GM19239 (cell line): Measurements from ENCODE around the gene HS3ST5.
"Not testable (repeated sequence)": the region's sequence is repeated elsewhere in the genome, so short reads cannot be mapped to it uniquely, and the experiment has no call there.

Experiments used
- DNase-seq: peaks from one replicate; pipeline ENCODE4 v3.0.0; 2011; ENCODE audit warnings: low spot score; ENCODE audit not compliant: insufficient read length
- FAIRE-seq: peaks from 2 replicates; lab custom pipeline; 2011; peaks lifted over from hg19 to GRCh38; lab: Jason Lieb, UNC

Gene HS3ST5

DNA sequence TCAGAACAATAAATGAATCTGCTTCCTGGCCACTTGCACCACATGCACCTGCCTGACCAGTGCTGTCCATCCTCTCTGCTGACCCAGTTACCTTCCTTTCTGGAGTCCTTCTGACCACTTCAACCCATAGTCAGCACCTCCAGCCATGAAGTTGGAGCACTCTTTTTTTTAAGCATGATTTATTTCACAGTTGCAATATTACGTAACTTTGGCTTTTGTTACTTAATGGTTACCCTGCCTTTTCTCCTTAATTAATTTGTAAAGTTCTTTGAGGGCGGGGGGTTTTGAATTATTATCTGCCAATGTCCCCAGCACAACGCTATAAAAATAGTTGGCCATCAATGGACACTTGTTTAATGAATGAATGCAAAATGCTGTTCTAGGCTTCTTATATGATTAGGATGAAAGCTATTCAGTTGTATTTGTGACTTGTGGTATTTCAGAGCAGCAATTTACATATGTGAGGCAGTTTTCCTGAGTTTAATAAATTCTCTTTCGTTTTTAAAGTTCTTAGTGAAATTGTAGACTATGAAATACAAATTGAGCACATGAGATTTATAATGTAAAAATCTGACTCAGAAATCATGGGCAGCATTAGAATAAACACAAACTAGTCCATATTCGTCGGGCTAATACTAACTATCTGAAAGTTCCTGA is 180.0 kb downstream of the HS3ST5 start:
- DNase-seq (no peak), FAIRE-seq (no peak)

DNA sequence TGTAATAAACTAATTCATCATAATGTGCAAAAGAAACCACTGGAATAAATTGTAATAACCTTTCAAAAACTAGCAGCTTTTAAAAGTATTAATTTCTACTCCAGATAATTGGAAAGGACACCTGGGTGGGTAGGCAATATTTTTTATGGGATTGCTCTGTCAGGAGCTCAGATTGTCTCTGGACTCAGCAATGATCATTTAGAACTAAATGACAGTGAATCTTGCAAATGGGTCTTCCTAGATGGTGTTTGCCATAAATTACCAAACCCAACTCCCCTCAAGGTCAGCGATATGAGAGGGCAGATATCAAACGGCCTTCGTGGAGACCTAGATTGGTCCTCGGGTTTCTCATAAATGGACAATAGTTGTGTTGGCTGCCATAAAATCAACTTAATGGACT is 181.9 kb downstream of the HS3ST5 start:
- no peak for DNase-seq
- no peak for FAIRE-seq

DNA sequence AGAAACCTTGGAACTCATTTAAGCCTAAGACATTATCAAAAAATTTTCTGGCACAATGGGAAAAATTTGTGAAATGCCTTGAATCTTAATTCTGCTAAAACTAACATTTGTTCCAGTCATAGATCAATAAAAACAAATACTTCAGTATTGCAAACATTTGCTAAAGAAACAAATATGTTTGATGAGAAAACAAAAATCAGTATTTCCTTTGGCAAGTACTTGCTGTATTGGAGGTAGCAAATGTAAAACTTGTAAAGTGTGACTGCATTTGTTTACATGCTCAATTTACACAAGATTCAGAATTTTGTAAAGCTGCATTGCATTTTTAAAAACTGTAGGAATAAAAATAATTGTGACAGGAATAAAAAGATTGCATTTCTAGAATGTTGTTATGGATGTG is 183.1 kb downstream of the HS3ST5 start:
- FAIRE-seq: no peak
- no peak for DNase-seq

DNA sequence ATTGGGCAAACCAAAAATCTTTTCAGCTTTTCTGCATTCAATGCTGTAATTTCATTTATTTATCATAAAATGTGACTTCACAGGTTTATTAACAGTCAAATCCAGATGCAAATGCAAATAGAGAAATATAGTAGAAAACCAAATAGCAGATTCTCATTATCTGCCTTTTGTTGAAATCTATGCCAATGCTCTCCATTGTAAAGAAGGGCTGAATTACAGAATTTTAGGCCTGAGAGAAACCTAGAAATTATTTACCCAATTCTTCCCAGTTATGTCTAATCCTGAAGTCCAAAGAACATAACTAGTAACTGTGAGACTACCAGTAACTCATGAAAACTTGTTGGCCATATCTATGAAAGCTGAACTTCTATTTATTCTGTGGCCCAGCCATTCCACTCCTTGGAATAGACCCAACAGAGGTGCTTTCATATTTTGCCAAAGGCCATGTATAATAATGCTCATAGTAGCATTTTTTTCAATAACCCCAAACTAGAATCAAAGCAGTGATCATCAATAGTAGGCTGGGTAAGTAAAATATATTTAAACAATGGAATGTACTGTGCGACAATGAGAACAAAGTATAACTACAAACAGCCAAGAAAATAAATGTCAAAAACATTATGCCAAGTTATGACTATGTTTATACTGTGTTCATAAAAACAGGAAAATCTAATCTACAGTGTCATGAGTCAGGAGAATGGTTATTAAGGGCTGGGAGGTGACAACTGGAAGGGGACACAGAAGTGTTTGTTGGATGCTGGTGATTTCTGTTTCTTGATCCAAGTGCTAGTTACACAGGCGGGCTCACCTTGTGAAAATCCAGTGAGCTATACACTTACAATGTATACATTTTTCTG is 183.8 kb downstream of the HS3ST5 start:
- FAIRE-seq (no peak), DNase-seq (no peak)

DNA sequence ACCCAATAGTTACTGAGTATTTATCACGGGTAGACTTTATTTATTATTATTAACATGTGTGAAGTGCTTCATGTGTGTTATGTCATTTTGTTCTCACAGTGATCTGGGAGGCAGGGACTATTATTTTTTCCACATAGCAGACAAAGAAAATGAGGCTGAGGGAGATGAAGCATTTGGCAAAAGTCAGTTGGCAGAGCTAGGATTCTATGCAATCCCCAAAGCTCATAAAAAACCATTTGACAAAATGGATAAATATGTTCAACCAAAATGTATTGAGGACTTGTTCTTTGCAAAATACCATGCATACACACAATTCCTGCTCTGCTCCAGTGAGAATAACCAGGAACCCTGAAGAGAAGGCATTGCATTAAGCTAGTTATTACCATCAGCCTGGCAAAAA is 184.4 kb downstream of the HS3ST5 start:
- FAIRE-seq (no peak), DNase-seq (no peak)

DNA sequence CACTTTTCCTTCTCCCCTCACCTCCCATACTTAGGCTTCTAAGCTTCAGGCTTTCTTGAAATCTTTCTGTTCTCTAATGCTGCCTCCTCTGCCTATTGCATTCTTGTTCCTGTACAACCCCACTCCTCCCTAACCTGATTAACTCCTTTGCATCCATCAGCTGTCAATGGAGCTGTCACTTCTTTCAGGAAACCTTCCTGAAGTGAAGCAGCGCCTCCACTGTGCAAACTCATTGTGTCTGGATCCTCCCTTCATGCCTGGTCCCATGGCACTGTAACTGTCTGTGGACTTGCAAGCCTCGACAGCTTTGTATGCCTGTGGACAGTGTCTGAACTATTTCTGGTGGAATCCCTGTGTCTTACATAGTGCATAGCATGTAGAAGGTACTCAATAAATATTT is 185.0 kb downstream of the HS3ST5 start:
- FAIRE-seq (no peak), DNase-seq (no peak)

DNA sequence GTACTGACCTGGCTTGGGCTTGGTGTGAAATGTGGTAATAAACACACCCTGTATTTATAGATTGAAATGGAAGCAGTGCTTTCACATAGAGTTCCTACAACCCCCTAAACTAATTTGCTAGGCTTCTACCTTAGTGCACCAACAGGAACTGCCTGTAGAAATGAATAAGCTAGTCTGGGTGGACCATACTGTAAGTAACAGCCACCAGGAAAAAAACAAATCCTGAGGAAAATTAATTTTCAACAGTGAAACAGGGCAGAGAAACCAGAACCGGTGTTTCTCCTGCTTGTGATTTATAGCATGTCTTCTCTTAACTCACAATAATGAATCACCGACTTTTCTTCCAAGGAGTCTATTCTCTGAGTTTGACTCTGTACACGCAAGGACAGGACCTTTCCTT is 187.1 kb downstream of the HS3ST5 start:
- FAIRE-seq: no peak

DNA sequence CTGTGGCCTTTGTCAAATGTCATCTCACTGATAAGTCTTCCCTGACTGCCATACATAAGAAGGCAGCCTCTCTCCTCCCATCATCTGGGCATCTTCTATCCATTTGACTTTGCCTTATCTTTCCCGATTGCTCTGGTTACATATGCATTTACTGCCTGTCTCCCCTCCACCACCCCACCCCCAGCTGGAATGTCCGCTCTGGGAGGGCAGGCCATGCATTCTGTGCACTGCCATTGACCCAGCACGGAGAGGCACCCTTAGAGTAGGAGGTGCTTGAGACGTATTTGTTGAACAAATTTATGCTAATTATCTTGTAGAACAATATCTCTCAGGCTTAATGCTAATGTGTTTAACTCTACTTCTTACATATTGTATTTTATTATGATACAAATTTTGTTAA is 188.0 kb downstream of the HS3ST5 start:
- no peak for DNase-seq
- no peak for FAIRE-seq

More for the DNA sequence above, 187.1 kb downstream of the HS3ST5 start:
- DNase-seq: no peak

DNA sequence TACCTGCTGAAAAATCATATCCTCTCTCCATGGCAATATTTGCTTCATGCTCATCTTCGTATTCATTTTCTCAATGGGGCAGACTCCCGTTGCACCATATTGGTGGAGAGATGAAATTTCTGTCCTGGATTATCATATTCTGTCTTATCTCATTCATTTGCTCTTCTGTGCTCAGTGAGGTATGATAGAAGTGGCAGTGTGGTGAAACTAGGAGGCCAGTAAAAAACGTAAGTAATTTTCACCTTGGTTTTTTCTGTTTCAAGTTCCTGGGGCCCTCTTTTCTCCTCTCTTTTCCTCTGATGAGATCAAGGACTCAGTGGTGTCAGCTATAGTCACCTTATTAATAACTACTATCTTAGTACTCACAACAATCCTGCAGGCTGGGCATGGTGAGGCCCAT is 189.4 kb downstream of the HS3ST5 start:
- no peak for FAIRE-seq

DNA sequence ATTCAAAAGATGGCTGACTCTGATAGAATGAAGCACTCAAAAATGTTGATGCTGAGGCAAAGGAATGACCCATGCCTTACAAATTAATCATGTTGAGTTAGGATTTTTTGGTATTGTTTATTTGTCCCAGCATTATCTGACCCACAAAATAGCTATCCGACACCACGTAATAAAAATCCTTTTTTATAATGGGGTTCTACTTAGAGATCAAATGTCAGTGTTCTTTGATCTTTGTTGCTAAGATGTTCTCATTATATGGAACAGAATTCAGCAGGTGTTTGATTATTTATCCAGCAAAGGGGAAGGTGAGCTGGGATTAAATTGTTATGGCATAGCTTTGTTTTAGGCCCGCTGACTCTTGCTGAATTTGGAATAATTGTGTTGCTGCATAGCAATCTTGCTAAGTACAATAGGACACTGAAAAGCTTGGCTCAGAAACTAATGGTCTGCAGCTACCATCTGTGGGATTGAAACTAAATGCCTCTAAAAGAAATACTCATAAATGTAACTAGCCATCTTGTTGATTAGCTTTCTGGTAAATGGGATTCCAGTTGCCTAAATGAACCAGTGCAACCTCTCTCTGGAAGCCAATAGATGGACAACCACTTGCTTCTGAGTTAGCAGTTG is 191.6 kb downstream of the HS3ST5 start:
- FAIRE-seq (no peak), DNase-seq (no peak)

More for the DNA sequence above, 189.4 kb downstream of the HS3ST5 start:
- DNase-seq: no peak

DNA sequence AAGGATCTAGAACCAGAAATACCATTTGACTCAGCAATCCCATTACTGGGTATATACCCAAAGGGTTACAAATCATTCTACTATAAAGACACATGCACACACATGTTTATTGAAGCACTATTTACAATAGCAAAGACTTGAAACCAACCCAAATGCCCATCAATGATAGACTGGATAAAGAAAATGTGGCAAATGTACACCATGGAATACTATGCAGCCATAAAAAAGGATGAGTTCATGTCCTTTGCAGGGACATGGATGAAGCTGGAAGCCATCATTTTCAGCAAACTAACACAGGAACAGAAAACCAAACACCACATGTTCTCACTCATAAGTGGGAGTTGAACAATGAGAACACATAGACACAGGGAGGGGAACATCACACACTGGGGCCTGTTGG is 193.6 kb downstream of the HS3ST5 start:
- DNase-seq: not testable (repeated sequence)

DNA sequence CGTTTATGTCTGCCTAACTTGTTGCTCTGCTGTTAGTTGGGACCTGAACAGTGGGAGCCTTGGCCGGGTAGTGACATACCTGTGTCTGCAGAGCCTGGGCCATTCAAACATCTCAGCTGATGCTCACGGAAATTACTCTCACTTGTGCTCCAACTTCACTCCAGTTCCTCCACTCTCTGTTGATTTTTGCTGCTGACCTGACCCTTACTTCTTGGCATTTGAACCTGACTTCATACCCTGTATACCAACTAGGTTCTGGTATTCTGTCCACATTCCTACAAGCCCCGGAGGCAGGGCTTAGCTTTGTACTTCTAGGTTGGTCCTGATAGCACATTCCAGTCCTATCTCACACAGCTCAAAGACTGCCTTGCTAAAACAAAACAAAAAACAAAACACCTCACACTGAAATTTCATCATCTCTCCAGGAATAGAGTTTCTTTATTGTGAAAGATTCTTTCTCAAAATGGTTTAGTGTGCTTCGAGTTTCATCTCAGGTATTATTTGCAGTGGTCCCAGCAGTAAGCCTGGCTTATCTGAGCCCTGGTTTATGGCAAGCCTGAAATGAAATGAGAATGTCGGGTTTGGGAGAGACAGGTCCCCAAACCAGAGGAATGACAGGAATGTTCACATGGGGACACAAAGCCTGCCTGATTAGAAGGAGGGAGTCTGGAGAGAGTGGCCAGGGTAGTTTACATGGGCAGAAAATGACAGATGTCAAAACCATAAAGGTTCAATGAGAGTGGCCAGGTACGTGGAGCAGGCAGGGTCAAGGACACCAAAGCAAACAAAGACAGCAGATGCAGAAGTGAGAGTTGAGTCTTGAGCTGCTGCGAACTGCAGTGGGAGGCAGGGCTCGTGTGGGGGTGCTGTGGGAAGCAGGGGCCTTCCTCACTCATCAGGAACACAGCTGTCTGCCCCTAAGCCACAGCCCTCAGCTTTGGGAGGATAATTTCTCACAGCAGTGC is 197.7 kb downstream of the HS3ST5 start:
- no peak for FAIRE-seq

More for the DNA sequence above, 193.6 kb downstream of the HS3ST5 start:
- not testable (repeated sequence) for FAIRE-seq

DNA sequence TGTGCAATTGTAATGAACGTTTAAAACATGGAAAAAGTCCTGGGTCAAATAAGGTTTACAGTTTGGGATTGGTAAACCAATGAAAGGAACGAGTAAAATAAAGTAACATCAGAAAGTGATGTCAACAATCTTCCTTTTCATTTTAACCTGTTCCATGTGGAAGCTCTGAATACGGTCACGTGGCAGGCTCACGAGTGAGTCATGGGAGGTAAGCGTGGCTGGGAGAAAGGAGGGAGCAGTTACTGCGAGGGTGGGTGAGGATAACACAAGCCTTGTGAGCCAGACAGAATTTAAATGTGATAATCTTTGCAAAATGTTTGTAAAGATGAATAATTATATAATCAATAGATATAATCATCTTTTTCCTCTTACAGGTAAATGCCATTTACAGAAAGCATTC is 200.6 kb downstream of the HS3ST5 start:
- FAIRE-seq: no peak
- no peak for DNase-seq

More for the DNA sequence above, 197.7 kb downstream of the HS3ST5 start:
- DNase-seq: no peak

DNA sequence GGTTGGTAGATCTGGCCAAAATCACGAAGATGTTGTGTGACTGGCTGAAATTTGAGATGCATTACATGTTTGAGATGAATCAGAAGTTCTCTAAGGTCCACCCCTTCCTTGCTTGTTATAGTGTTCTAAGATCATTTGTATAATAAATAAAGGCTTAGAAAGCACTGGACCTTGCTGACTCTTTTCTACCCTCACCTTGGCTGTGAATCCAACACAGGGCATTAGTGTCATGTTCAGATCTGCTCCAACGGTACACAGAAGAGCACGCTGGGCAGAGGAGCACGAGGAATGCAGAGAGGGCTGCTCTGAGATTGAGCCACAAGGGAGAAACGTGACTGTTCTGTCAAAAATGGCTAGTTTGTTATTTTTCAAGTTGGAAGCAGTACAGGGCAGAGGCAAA is 202.4 kb downstream of the HS3ST5 start:
- DNase-seq: no peak
- FAIRE-seq: no peak

DNA sequence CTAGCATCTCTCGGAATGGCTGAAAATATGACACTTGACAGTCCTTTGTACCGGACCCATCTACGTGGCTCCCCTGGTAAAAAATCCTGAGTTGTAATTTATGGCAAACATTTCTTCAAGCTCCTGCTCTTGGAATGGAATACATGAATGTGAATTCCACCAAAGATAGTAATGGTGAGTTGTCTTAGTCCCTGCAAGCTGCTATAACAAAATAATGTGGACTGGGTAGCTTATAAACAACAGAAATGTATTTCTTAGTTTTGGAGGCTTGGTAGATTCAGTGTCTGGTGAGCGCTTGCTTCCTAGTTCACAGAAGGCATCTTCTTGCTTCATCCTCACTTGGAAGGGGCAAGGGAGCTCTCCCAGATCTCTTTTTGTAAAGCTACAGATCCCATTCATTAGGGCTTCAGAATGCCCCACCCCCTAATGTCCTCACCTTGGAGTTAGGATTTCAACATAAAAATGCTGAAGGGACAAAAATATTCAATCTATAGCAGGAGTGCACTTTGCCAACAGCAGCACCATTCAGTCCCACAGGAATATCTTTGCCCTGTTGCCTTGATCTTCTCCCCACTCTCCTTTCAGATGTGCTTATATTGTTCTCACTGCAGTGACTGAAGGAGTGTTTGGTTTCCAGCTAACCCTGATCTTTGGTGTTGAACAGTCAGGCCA is 204.1 kb downstream of the HS3ST5 start:
- DNase-seq (no peak), FAIRE-seq (no peak)

DNA sequence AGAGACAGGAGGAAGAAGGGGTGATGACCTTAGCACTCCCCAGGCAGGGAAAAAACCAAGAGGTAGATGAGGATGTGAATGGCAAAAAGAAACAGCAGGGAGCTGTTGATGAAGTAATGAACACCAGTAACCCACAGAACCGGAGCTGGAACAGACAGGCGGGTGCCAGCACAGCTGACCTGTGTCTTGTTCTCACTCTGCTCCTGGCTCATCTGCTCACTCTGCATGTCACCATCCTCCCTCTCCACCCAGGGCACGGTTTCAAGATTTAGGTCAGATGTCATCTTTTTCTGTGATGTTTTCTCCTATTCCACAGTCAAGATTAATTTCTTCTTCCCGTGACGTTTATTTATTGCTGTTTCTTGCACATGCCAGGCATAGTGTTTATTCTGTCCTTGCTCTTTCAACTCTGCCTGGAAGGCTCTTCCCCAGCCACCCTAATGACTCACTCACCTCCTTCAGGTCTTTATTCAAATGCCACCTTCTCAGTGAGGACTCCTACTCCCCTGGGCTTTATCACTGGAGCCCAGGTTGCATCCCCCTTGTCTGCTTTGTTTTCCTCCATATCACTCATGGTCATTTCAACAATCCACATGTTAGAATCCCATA is 207.4 kb downstream of the HS3ST5 start:
- FAIRE-seq (no peak), DNase-seq (no peak)

DNA sequence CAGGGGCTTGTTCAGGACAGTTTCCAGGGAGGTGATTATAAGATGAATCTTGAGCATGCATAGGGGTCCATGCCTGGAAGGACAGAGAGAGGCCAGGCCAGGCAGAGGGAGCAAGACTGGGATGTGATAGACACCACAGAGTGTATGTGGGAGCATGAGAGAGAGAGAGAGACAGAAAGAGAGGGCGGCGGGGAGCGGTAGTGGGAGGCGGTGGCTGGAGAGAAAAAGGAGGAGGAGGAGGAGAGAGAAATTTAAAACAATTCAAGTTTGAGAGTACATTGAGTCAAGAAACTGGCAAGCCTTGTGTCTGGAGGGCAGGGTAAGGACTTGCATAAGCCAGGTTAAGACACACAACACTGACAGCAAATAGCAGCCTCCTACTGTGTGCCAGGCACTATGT is 209.0 kb downstream of the HS3ST5 start:
- no peak for FAIRE-seq

DNA sequence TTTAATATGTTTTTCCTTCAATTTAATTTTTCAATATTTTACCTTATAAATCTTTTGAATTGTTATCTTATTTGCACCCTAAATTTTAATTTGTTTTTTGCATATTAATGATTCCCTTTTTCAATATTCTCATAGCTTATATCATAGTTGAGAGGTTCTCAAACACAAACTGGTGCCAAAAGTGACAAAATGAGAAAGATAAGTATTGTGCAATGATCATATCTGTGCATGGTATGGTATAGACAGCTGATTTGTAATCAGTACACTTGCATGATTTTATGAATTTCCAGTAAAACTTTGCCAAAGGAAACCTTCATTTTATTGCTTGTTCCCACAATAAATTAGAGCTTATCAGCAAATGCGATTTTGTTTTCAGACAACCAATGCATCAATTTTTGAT is 210.9 kb downstream of the HS3ST5 start:
- FAIRE-seq: no peak

More for the DNA sequence above, 209.0 kb downstream of the HS3ST5 start:
- DNase-seq: no peak

DNA sequence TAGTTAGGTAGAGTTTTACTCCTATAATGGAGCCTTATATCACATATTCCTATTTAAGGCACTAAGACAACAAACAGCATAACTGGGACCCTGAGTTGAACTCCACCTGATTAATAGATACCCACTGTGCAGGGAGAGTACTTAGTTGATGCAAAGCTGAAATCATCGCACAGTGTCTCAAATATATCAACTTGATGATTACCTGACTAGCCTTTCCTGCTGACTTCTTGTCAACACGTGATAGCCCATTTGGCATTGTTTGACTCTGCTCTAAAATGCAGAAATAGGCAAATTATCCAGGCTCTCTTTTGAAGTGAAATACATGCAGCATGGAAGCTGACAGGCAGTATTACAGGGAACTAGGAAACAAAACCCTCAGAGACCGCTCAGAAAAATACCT is 217.2 kb downstream of the HS3ST5 start:
- FAIRE-seq: no peak

More for the DNA sequence above, 210.9 kb downstream of the HS3ST5 start:
- no peak for DNase-seq

More for the DNA sequence above, 217.2 kb downstream of the HS3ST5 start:
- no peak for DNase-seq
